Panc1 (cell line): Measurements from ENCODE around the gene SCPEP1. TPM values are rescaled to one million over a fixed set of nuclear protein-coding genes. Genes with fewer than 3 reads are reported as not detected.

Experiments used
- ATAC-seq: fragments of 200-7000 bp; cut with Tn5 transposase; 2 replicates; pipeline ENCODE4 v1.9.1; 2020; ENCODE audit warnings: mild to moderate bottlenecking, moderate library complexity
- BruUV-seq: library from RNA; stranded (reverse); fragments of 400-500 nt; replicated peaks from 2 replicates; lab custom pipeline; 2021; lab: Mats Ljungman, UMichigan
- CTCF ChIA-PET: fragments of 300-600 bp; sonication (Branson Sonifier 250); formaldehyde crosslinking; loops from one replicate; lab custom pipeline; 2022; ENCODE audit warnings: antibody characterized with exemption; lab: Charles Lee
- POLR2A ChIA-PET: fragments of 300-600 bp; sonication (Branson Sonifier 250); formaldehyde crosslinking; loops from one replicate; lab custom pipeline; 2022; ENCODE audit warnings: antibody characterized with exemption; lab: Charles Lee
- DNase-seq: peaks from one replicate; pipeline ENCODE4 v3.0.0-alpha.2; 2010; ENCODE audit warnings: low read depth, low spot score
- H3K27ac ChIP-seq: 2 replicates; pipeline ENCODE4 v1.5.1; 2011; ENCODE audit warnings: mild to moderate bottlenecking, low read length, inconsistent platforms
- H3K27me3 ChIP-seq: fragments of 200-500 bp; sonication (Bioruptor generic); 2 replicates; pipeline ENCODE4 v1.6.0; 2014; ENCODE audit warnings: low read length, inconsistent platforms; ENCODE audit not compliant: control insufficient read depth, insufficient read depth
- H3K36me3 ChIP-seq: fragments of 200-500 bp; sonication (Bioruptor generic); 2 replicates; pipeline ENCODE4 v1.5.1; 2014; ENCODE audit warnings: inconsistent platforms, mild to moderate bottlenecking, low read length, moderate library complexity; ENCODE audit not compliant: control insufficient read depth, insufficient read depth
- H3K4me1 ChIP-seq: 2 replicates; pipeline ENCODE4 v1.5.1; 2011; ENCODE audit warnings: inconsistent platforms, mild to moderate bottlenecking, low read length, moderate library complexity; ENCODE audit not compliant: control insufficient read depth, insufficient read depth
- H3K4me3 ChIP-seq, 2 experiments: 2 replicates each; pipeline ENCODE4 v1.5.1; 2011 to 2012; ENCODE audit warnings: low read depth in 2 of 2, low read length in 2 of 2, mild to moderate bottlenecking in 2 of 2, inconsistent platforms in 1 of 2, moderate library complexity in 1 of 2
- H3K9me3 ChIP-seq: fragments of 200-500 bp; sonication (Bioruptor generic); 2 replicates; pipeline ENCODE4 v1.5.1; 2014; ENCODE audit warnings: low read depth, mild to moderate bottlenecking, inconsistent platforms, low read length, moderate library complexity; ENCODE audit not compliant: control insufficient read depth, insufficient read depth
- CTCF ChIP-seq: fragments of 450-650 bp; IDR thresholded peaks from 2 replicates; pipeline ENCODE4 v1.5.1; 2017; ENCODE audit warnings: mild to moderate bottlenecking
- POLR2AphosphoS5 ChIP-seq: IDR thresholded peaks from 2 replicates; pipeline ENCODE4 v1.6.1; 2012; ENCODE audit warnings: mild to moderate bottlenecking, low read depth, low read length, moderate library complexity
- REST ChIP-seq, 2 experiments: IDR thresholded peaks; 2 replicates each; pipeline ENCODE4 v1.6.1; 2011 to 2012; ENCODE audit warnings: low read depth in 2 of 2, control low read depth in 1 of 2, low read length in 1 of 2, mild to moderate bottlenecking in 1 of 2, moderate library complexity in 1 of 2; ENCODE audit not compliant: insufficient read depth in 1 of 2
- SIN3A ChIP-seq: IDR thresholded peaks from 2 replicates; pipeline ENCODE4 v1.6.1; 2012; ENCODE audit warnings: low read depth, mild to moderate bottlenecking, low read length, moderate library complexity, borderline replicate concordance; ENCODE audit not compliant: insufficient read depth
- TCF7L2 ChIP-seq: IDR thresholded peaks from 2 replicates; pipeline ENCODE4 v1.6.1; 2011; ENCODE audit warnings: mild to moderate bottlenecking, low read depth, low read length, inconsistent platforms
- in situ Hi-C: cut with HindIII; loops from 2 replicates; pipeline ENCODE4 v1.10.0; 2016; ENCODE audit warnings: low sequenced_read_pairs, low pct_unique_long_range_greater_than_20kb
- intact Hi-C: fragments of 100-400 bp; cut with micrococcal nuclease; formaldehyde crosslinking; loops from one replicate; pipeline ENCODE4 v1.10.0; 2022; ENCODE audit not compliant: unreplicated experiment
- total RNA-seq: library from RNA; stranded (reverse); gene quantifications from one replicate; pipeline ENCODE4 v1.2.1, GENCODE V29; 2021; ENCODE audit not compliant: unreplicated experiment

Gene SCPEP1
- total RNA-seq, 1 experiment from 2014 or later: 50.7 TPM

GRCh38 chr17:56929362-56929969 is 48.5 kb upstream of the SCPEP1 start:
- Histone ChIP-seq H3K4me3 (no peak overlapping the region), H3K4me1 (no peaks in the 10 kb centered on the region), H3K27me3 (no peaks in the 10 kb centered on the region), H3K9me3 (peaks cover 28% of the 10 kb centered on the region; the same call in 1 of the 2 replicates), H3K27ac (no peak overlapping the region), H3K36me3 (no peaks in the 10 kb centered on the region)
- BruUV-seq: no TSS peak
- DNase-seq (no peak), ATAC-seq (no peak)
- intact Hi-C loops (no loop called here), in situ Hi-C loops (no loop called here)
- TF ChIP-seq SIN3A: no peak
- TF ChIP-seq POLR2AphosphoS5: no peak
- no peak for TF ChIP-seq CTCF
- POLR2A ChIA-PET: interaction anchor here (0.6 kb wide), 1 partner anchor 1121 kb away, joined by 3 read pairs; no protein-coding TSS in a partner anchor
- CTCF ChIA-PET: no interaction called here

- Histone ChIP-seq H3K4me3 (no peak overlapping the region), H3K36me3 (no peaks in the 10 kb centered on the region), H3K9me3 (peaks cover 28% of the 10 kb centered on the region; the same call in 1 of the 2 replicates), H3K27ac (no peak overlapping the region), H3K27me3 (no peaks in the 10 kb centered on the region), H3K4me1 (no peaks in the 10 kb centered on the region)
- intact Hi-C loops: no loop called here
- ATAC-seq (no peak), DNase-seq (no peak)
- BruUV-seq: no TSS peak
- POLR2A ChIA-PET: interaction anchor here (0.6 kb wide), 1 partner anchor 535 kb away, joined by 3 read pairs; no protein-coding TSS in a partner anchor
- CTCF ChIA-PET: no interaction called here
- in situ Hi-C loops: no loop called here
- TF ChIP-seq SIN3A: no peak
- TF ChIP-seq POLR2AphosphoS5: no peak
- no peak for TF ChIP-seq REST (IDR thresholded peaks at IDR 0.05; ENCODE audit: insufficient read depth in 1 of 2, low read depth in 2 of 2, low read length in 1 of 2)
- TF ChIP-seq CTCF: no peak
- TF ChIP-seq TCF7L2: no peak
Measured at GRCh38 chr17:56930739-56931337, 47.1 kb upstream of the SCPEP1 start.
